GM20000 (cell line): ENCODE results near the gene EHBP1.

Source experiments
- DNase-seq: peaks from one replicate; pipeline ENCODE4 v3.0.0; 2012; ENCODE audit warnings: low spot score
- CTCF ChIP-seq: IDR thresholded peaks from 2 replicates; pipeline ENCODE4 v1.5.1; 2012; ENCODE audit warnings: mild to moderate bottlenecking, control low read depth; ENCODE audit errors: extremely low read depth, missing control alignments

The EHBP1 gene

GRCh38 chr2:62968668-62969067 lies 263.2 kb downstream of the EHBP1 start:
- no peak for TF ChIP-seq CTCF
- no peak for DNase-seq

GRCh38 chr2:62971936-62972335 lies 266.4 kb downstream of the EHBP1 start:
- no peak for TF ChIP-seq CTCF

GRCh38 chr2:62972601-62973000 lies 267.1 kb downstream of the EHBP1 start:
- DNase-seq, result no peak
- no peak for TF ChIP-seq CTCF

More at GRCh38 chr2:62971936-62972335, 266.4 kb downstream of the EHBP1 start:
- no peak for DNase-seq

GRCh38 chr2:62974999-62975398 lies 269.5 kb downstream of the EHBP1 start:
- TF ChIP-seq CTCF, result no peak
- no peak for DNase-seq

- TF ChIP-seq CTCF, result no peak
- DNase-seq, result no peak
Observed at GRCh38 chr2:62991605-62992004, 286.1 kb downstream of the EHBP1 start.

- no peak for TF ChIP-seq CTCF
- DNase-seq, result no peak
Observed at GRCh38 chr2:62992561-62992960, 287.0 kb downstream of the EHBP1 start.

GRCh38 chr2:62994206-62994605 lies 288.7 kb downstream of the EHBP1 start:
- no peak for DNase-seq
- TF ChIP-seq CTCF, result no peak
